Panc1 (cell line): ENCODE measurements around the gene ZNF778. TPM values are rescaled to one million over a fixed set of nuclear protein-coding genes. Genes with fewer than 3 reads are reported as not detected.

Source experiments
- ATAC-seq: fragments of 200-7000 bp; cut with Tn5 transposase; 2 replicates; pipeline ENCODE4 v1.9.1; 2020; ENCODE audit warnings: mild to moderate bottlenecking, moderate library complexity
- BruUV-seq: library from RNA; stranded (reverse); fragments of 400-500 nt; replicated peaks from 2 replicates; lab custom pipeline; 2021; lab: Mats Ljungman, UMichigan
- CTCF ChIA-PET: fragments of 300-600 bp; sonication (Branson Sonifier 250); formaldehyde crosslinking; loops from one replicate; lab custom pipeline; 2022; ENCODE audit warnings: antibody characterized with exemption; lab: Charles Lee
- POLR2A ChIA-PET: fragments of 300-600 bp; sonication (Branson Sonifier 250); formaldehyde crosslinking; loops from one replicate; lab custom pipeline; 2022; ENCODE audit warnings: antibody characterized with exemption; lab: Charles Lee
- DNase-seq: peaks from one replicate; pipeline ENCODE4 v3.0.0-alpha.2; 2010; ENCODE audit warnings: low read depth, low spot score
- H3K27ac ChIP-seq: 2 replicates; pipeline ENCODE4 v1.5.1; 2011; ENCODE audit warnings: mild to moderate bottlenecking, low read length, inconsistent platforms
- H3K27me3 ChIP-seq: fragments of 200-500 bp; sonication (Bioruptor generic); 2 replicates; pipeline ENCODE4 v1.6.0; 2014; ENCODE audit warnings: low read length, inconsistent platforms; ENCODE audit not compliant: control insufficient read depth, insufficient read depth
- H3K36me3 ChIP-seq: fragments of 200-500 bp; sonication (Bioruptor generic); 2 replicates; pipeline ENCODE4 v1.5.1; 2014; ENCODE audit warnings: inconsistent platforms, mild to moderate bottlenecking, low read length, moderate library complexity; ENCODE audit not compliant: control insufficient read depth, insufficient read depth
- H3K4me1 ChIP-seq: 2 replicates; pipeline ENCODE4 v1.5.1; 2011; ENCODE audit warnings: inconsistent platforms, mild to moderate bottlenecking, low read length, moderate library complexity; ENCODE audit not compliant: control insufficient read depth, insufficient read depth
- H3K4me3 ChIP-seq, 2 experiments: 2 replicates each; pipeline ENCODE4 v1.5.1; 2011 to 2012; ENCODE audit warnings: low read depth in 2 of 2, low read length in 2 of 2, mild to moderate bottlenecking in 2 of 2, inconsistent platforms in 1 of 2, moderate library complexity in 1 of 2
- H3K9me3 ChIP-seq: fragments of 200-500 bp; sonication (Bioruptor generic); 2 replicates; pipeline ENCODE4 v1.5.1; 2014; ENCODE audit warnings: low read depth, mild to moderate bottlenecking, inconsistent platforms, low read length, moderate library complexity; ENCODE audit not compliant: control insufficient read depth, insufficient read depth
- CTCF ChIP-seq: fragments of 450-650 bp; IDR thresholded peaks from 2 replicates; pipeline ENCODE4 v1.5.1; 2017; ENCODE audit warnings: mild to moderate bottlenecking
- POLR2AphosphoS5 ChIP-seq: IDR thresholded peaks from 2 replicates; pipeline ENCODE4 v1.6.1; 2012; ENCODE audit warnings: mild to moderate bottlenecking, low read depth, low read length, moderate library complexity
- REST ChIP-seq, 2 experiments: IDR thresholded peaks; 2 replicates each; pipeline ENCODE4 v1.6.1; 2011 to 2012; ENCODE audit warnings: low read depth in 2 of 2, control low read depth in 1 of 2, low read length in 1 of 2, mild to moderate bottlenecking in 1 of 2, moderate library complexity in 1 of 2; ENCODE audit not compliant: insufficient read depth in 1 of 2
- SIN3A ChIP-seq: IDR thresholded peaks from 2 replicates; pipeline ENCODE4 v1.6.1; 2012; ENCODE audit warnings: low read depth, mild to moderate bottlenecking, low read length, moderate library complexity, borderline replicate concordance; ENCODE audit not compliant: insufficient read depth
- TCF7L2 ChIP-seq: IDR thresholded peaks from 2 replicates; pipeline ENCODE4 v1.6.1; 2011; ENCODE audit warnings: mild to moderate bottlenecking, low read depth, low read length, inconsistent platforms
- in situ Hi-C: cut with HindIII; loops from 2 replicates; pipeline ENCODE4 v1.10.0; 2016; ENCODE audit warnings: low sequenced_read_pairs, low pct_unique_long_range_greater_than_20kb
- intact Hi-C: fragments of 100-400 bp; cut with micrococcal nuclease; formaldehyde crosslinking; loops from one replicate; pipeline ENCODE4 v1.10.0; 2022; ENCODE audit not compliant: unreplicated experiment
- total RNA-seq: library from RNA; stranded (reverse); gene quantifications from one replicate; pipeline ENCODE4 v1.2.1, GENCODE V29; 2021; ENCODE audit not compliant: unreplicated experiment

The ZNF778 gene
- total RNA-seq, 1 experiment from 2014 or later: 15.0 TPM

GRCh38 chr16:89176717-89177116 is 40.8 kb upstream of the ZNF778 start:
- no peak overlapping the region for H3K27ac ChIP-seq
- ATAC-seq (no peak), DNase-seq (no peak)
- CTCF ChIA-PET: no interaction called here
- no peaks in the 10 kb centered on the region for H3K36me3 ChIP-seq
- H3K4me1 ChIP-seq: peaks cover 2% of the 10 kb centered on the region; the same call in 1 of the 2 replicates
- no peaks in the 10 kb centered on the region for H3K27me3 ChIP-seq
- no TSS peak for BruUV-seq
- TF ChIP-seq TCF7L2 (no peak), POLR2AphosphoS5 (no peak), CTCF (no peak), REST (IDR thresholded peaks at IDR 0.05; ENCODE audit: insufficient read depth in 1 of 2, low read depth in 2 of 2, low read length in 1 of 2) (no peak), SIN3A (no peak)
- no peak overlapping the region for H3K4me3 ChIP-seq
- in situ Hi-C loops: no loop called here
- POLR2A ChIA-PET: no interaction called here
- intact Hi-C loops: no loop called here
- no peaks in the 10 kb centered on the region for H3K9me3 ChIP-seq

- Histone ChIP-seq H3K4me1 (no peaks in the 10 kb centered on the region; the same call in 1 of the 2 replicates), H3K27me3 (no peaks in the 10 kb centered on the region), H3K27ac (no peak overlapping the region), H3K4me3 (no peak overlapping the region), H3K36me3 (no peaks in the 10 kb centered on the region), H3K9me3 (no peaks in the 10 kb centered on the region)
- in situ Hi-C loops: no loop called here
- TF ChIP-seq CTCF (no peak), TCF7L2 (no peak), REST (IDR thresholded peaks at IDR 0.05; ENCODE audit: insufficient read depth in 1 of 2, low read depth in 2 of 2, low read length in 1 of 2) (no peak), SIN3A (no peak), POLR2AphosphoS5 (no peak)
- ATAC-seq (no peak), DNase-seq (no peak)
- BruUV-seq: no TSS peak
- ChIA-PET POLR2A (no interaction called here), CTCF (no interaction called here)
- intact Hi-C loops: no loop called here
Observed at GRCh38 chr16:89177501-89177900, 40.0 kb upstream of the ZNF778 start.
